H1 (cell line): ENCODE data around the gene RIN1. TPM values are rescaled to one million over a fixed set of nuclear protein-coding genes. Genes with fewer than 3 reads are reported as not detected.

ENCODE experiments used
- CTCF ChIA-PET: fragments of 300-600 bp; sonication (Branson Sonifier 250); formaldehyde crosslinking; loops from one replicate; lab custom pipeline; 2021; ENCODE audit not compliant: partially characterized antibody; lab: Charles Lee
- POLR2A ChIA-PET: fragments of 300-600 bp; sonication (Branson Sonifier 250); formaldehyde crosslinking; loops from one replicate; lab custom pipeline; 2021; ENCODE audit warnings: inconsistent platforms; ENCODE audit not compliant: partially characterized antibody; lab: Charles Lee
- DNase-seq, 2 experiments: peaks; one replicate each; pipeline versions ENCODE4 v3.0.0 to v3.0.0-alpha.2; 2010 to 2022; ENCODE audit warnings: low spot score in 2 of 2, low read depth in 1 of 2, mixed read lengths in 1 of 2
- FAIRE-seq: peaks from 2 replicates; lab custom pipeline; 2011; peaks lifted over from hg19 to GRCh38; lab: Jason Lieb, UNC
- H2AFZ ChIP-seq: 2 replicates; pipeline ENCODE4 v1.8.1; 2012; ENCODE audit warnings: low read length, inconsistent platforms
- H2AK5ac ChIP-seq: 2 replicates; pipeline ENCODE4 v1.6.1; 2013; ENCODE audit warnings: low read depth, low read length
- H2BK120ac ChIP-seq: replicated peaks from 2 replicates; pipeline ENCODE3; 2013; ENCODE audit warnings: low read depth, low read length, inconsistent platforms
- H2BK12ac ChIP-seq: 2 replicates; pipeline ENCODE4 v1.6.1; 2013; ENCODE audit warnings: low read depth, low read length
- H2BK15ac ChIP-seq: 2 replicates; pipeline ENCODE4 v1.6.1; 2013; ENCODE audit warnings: low read length
- H2BK20ac ChIP-seq: 2 replicates; pipeline ENCODE4 v1.6.1; 2013; ENCODE audit warnings: low read length
- H2BK5ac ChIP-seq: 2 replicates; pipeline ENCODE4 v1.6.1; 2013; ENCODE audit warnings: low read depth, low read length
- H3K14ac ChIP-seq: 2 replicates; pipeline ENCODE4 v1.6.1; 2013; ENCODE audit warnings: inconsistent platforms; ENCODE audit not compliant: insufficient read length
- H3K18ac ChIP-seq: 2 replicates; pipeline ENCODE4 v1.6.1; 2013; ENCODE audit warnings: low read length; ENCODE audit errors: extremely low read depth
- H3K23ac ChIP-seq: 2 replicates; pipeline ENCODE4 v1.6.1; 2013; ENCODE audit warnings: inconsistent platforms; ENCODE audit not compliant: insufficient read length
- H3K23me2 ChIP-seq: 2 replicates; pipeline ENCODE4 v1.6.1; 2013; ENCODE audit warnings: low read depth, low read length
- H3K27ac ChIP-seq: 2 replicates; pipeline ENCODE4 v1.6.1; 2011; ENCODE audit warnings: low read depth, low read length, inconsistent platforms
- H3K27me3 ChIP-seq, 4 experiments: replicated peaks in 1 of 4; 1 replicate in 1 of 4; 2 replicates in 3 of 4; pipeline versions ENCODE4 v1.6.1 to v1.8.1; 2011 to 2013; ENCODE audit warnings: low read length in 3 of 4, mild to moderate bottlenecking in 3 of 4, inconsistent platforms in 2 of 4, mixed read lengths in 2 of 4, moderate library complexity in 1 of 4; ENCODE audit not compliant: control insufficient read depth in 3 of 4, insufficient read depth in 3 of 4; ENCODE audit errors: extremely low read depth in 1 of 4
- H3K36me3 ChIP-seq, 4 experiments: 2 replicates each; pipeline versions ENCODE4 v1.6.1 to v1.8.1; 2011 to 2013; ENCODE audit warnings: mild to moderate bottlenecking in 4 of 4, low read length in 3 of 4, moderate library complexity in 2 of 4, control low read depth in 1 of 4, inconsistent platforms in 1 of 4; ENCODE audit not compliant: insufficient read depth in 4 of 4, control insufficient read depth in 2 of 4
- H3K4ac ChIP-seq: replicated peaks from 2 replicates; pipeline ENCODE3; 2013; ENCODE audit warnings: low read length, low read depth, mixed read lengths, inconsistent platforms; ENCODE audit not compliant: insufficient read length
- H3K4me1 ChIP-seq, 4 experiments: replicated peaks in 1 of 4; 1 replicate in 1 of 4; 2 replicates in 3 of 4; pipeline versions ENCODE4 v1.6.1 to v1.8.1; 2011 to 2013; ENCODE audit warnings: low read length in 3 of 4, inconsistent platforms in 2 of 4, mixed read lengths in 1 of 4; ENCODE audit not compliant: insufficient read depth in 4 of 4, control insufficient read depth in 3 of 4
- H3K4me2 ChIP-seq, 2 experiments: 2 replicates each; pipeline versions ENCODE4 v1.6.1 to v1.8.1; 2011 to 2013; ENCODE audit warnings: low read depth in 2 of 2, low read length in 2 of 2, control low read depth in 1 of 2, inconsistent platforms in 1 of 2, mild to moderate bottlenecking in 1 of 2; ENCODE audit not compliant: insufficient read depth in 1 of 2
- H3K4me3 ChIP-seq, 4 experiments: fragments of 200-600, 300-600 bp in 1 of 4; sonication (generic), shearing (Covaris generic), sonication (Bioruptor Twin) in 1 of 4; 2 replicates each; pipeline versions ENCODE4 v1.5.1 to v1.8.1; 2011 to 2016; ENCODE audit warnings: low read length in 4 of 4, low read depth in 3 of 4, control low read depth in 2 of 4, inconsistent platforms in 2 of 4, mild to moderate bottlenecking in 2 of 4, mixed read lengths in 1 of 4, moderate library complexity in 1 of 4; ENCODE audit not compliant: insufficient read depth in 2 of 4; ENCODE audit errors: extremely low read depth in 1 of 4
- H3K56ac ChIP-seq: replicated peaks from 2 replicates; pipeline ENCODE3; 2013; ENCODE audit warnings: low read depth, mild to moderate bottlenecking, mixed read lengths, low read length, inconsistent platforms; ENCODE audit not compliant: insufficient read length
- H3K79me1 ChIP-seq: 2 replicates; pipeline ENCODE4 v1.6.1; 2013; ENCODE audit warnings: low read depth, low read length, control low read depth
- H3K79me2 ChIP-seq, 2 experiments: 2 replicates each; pipeline versions ENCODE4 v1.6.1 to v1.8.1; 2012 to 2013; ENCODE audit warnings: low read length in 2 of 2, mild to moderate bottlenecking in 2 of 2, inconsistent platforms in 1 of 2; ENCODE audit not compliant: insufficient read depth in 2 of 2, control insufficient read depth in 1 of 2
- H3K9ac ChIP-seq, 4 experiments: replicated peaks in 1 of 4; 1 replicate in 1 of 4; 2 replicates in 3 of 4; pipeline versions ENCODE4 v1.6.1 to v1.8.1; 2011 to 2013; ENCODE audit warnings: low read depth in 3 of 4, low read length in 3 of 4, control low read depth in 2 of 4, mild to moderate bottlenecking in 2 of 4, moderate library complexity in 2 of 4, inconsistent platforms in 1 of 4; ENCODE audit errors: extremely low read depth in 1 of 4
- H3K9me3 ChIP-seq, 2 experiments: 2 replicates each; pipeline versions ENCODE4 v1.6.1 to v1.8.1; 2012 to 2013; ENCODE audit warnings: mild to moderate bottlenecking in 2 of 2, moderate library complexity in 2 of 2, control low read depth in 1 of 2, inconsistent platforms in 1 of 2, low read depth in 1 of 2, low read length in 1 of 2, mixed read lengths in 1 of 2; ENCODE audit not compliant: insufficient read depth in 2 of 2
- H4K20me1 ChIP-seq, 2 experiments: replicated peaks in 1 of 2; 2 replicates each; pipeline versions ENCODE3 to v1.8.1; 2011 to 2013; ENCODE audit warnings: inconsistent platforms in 2 of 2, low read length in 2 of 2, mild to moderate bottlenecking in 1 of 2; ENCODE audit not compliant: insufficient read depth in 2 of 2, control insufficient read depth in 1 of 2
- H4K5ac ChIP-seq: 2 replicates; pipeline ENCODE4 v1.6.1; 2013; ENCODE audit warnings: low read length, low read depth, mixed read lengths, inconsistent platforms; ENCODE audit not compliant: insufficient read length
- H4K8ac ChIP-seq: 2 replicates; pipeline ENCODE4 v1.8.0; 2013; ENCODE audit warnings: mild to moderate bottlenecking, moderate library complexity, low read length, inconsistent platforms; ENCODE audit not compliant: insufficient read depth; ENCODE audit errors: extremely low read depth
- H4K91ac ChIP-seq: replicated peaks from 2 replicates; pipeline ENCODE3; 2013; ENCODE audit warnings: low read length, mixed read lengths, inconsistent platforms; ENCODE audit not compliant: insufficient read length
- ATF2 ChIP-seq: IDR thresholded peaks from 2 replicates; pipeline ENCODE4 v1.6.1; 2012; ENCODE audit warnings: low read length, inconsistent platforms
- CBX8 ChIP-seq: fragments of 300-800, 300-1000 bp; sonication (generic); IDR thresholded peaks from 2 replicates; pipeline ENCODE4 v1.7.1; 2016; ENCODE audit warnings: low read depth, low read length, borderline replicate concordance
- CREB1 ChIP-seq: IDR thresholded peaks from 2 replicates; pipeline ENCODE4 v1.6.1; 2012; ENCODE audit warnings: inconsistent platforms
- GABPA ChIP-seq: IDR thresholded peaks from 2 replicates; pipeline ENCODE4 v1.6.1; 2011; ENCODE audit warnings: mild to moderate bottlenecking, low read length, moderate library complexity, borderline replicate concordance; ENCODE audit not compliant: insufficient read depth
- HDAC2 ChIP-seq, 2 experiments: fragments of 300-600 bp in 1 of 2; sonication (generic) in 1 of 2; IDR thresholded peaks; 2 replicates each; pipeline ENCODE4 v1.6.1; 2011 to 2012; ENCODE audit warnings: low read depth in 2 of 2, low read length in 2 of 2, mild to moderate bottlenecking in 2 of 2, moderate library complexity in 2 of 2, borderline replicate concordance in 1 of 2, inconsistent platforms in 1 of 2
- JUN ChIP-seq: IDR thresholded peaks from 2 replicates; pipeline ENCODE4 v1.6.1; 2011; ENCODE audit warnings: low read depth, mild to moderate bottlenecking, improper control_type of control experiment, low read length
- MAFK ChIP-seq: IDR thresholded peaks from 2 replicates; pipeline ENCODE4 v1.6.1; 2012; ENCODE audit warnings: low read depth, mild to moderate bottlenecking, improper control_type of control experiment, low read length
- SIN3A ChIP-seq, 2 experiments: IDR thresholded peaks in 1 of 2; conservative IDR thresholded peaks in 1 of 2; 2 replicates each; pipeline ENCODE4 v1.6.1; 2011 to 2012; ENCODE audit warnings: low read length in 2 of 2, improper control_type of control experiment in 1 of 2, low read depth in 1 of 2, mild to moderate bottlenecking in 1 of 2
- SIX5 ChIP-seq: IDR thresholded peaks from 2 replicates; pipeline ENCODE4 v1.6.1; 2011; ENCODE audit warnings: mild to moderate bottlenecking, low read depth, low read length
- TEAD4 ChIP-seq: IDR thresholded peaks from 2 replicates; pipeline ENCODE4 v1.6.1; 2012; ENCODE audit warnings: low read depth, low read length, inconsistent platforms, mixed read lengths
- WGBS, 2 experiments: shearing (Covaris generic) in 1 of 2; methylation state at CpG; one replicate each; pipeline versions ENCODE4 v1.1.6 to v1.1.7; 2013 to 2015; ENCODE audit warnings: low lambda C conversion rate in 2 of 2, mixed read lengths in 2 of 2, inconsistent platforms in 1 of 2, low coverage in 1 of 2, missing lambda C conversion rate in 1 of 2; ENCODE audit not compliant: insufficient replicate concordance in 2 of 2, insufficient coverage in 1 of 2, insufficient read length in 1 of 2; ENCODE audit errors: extremely low coverage in 1 of 2, missing lambda C conversion rate in 1 of 2; 5-methylcytosine and 5-hydroxymethylcytosine counted together
- polyA plus RNA-seq, 7 experiments: library from polyadenylated mRNA; depleted of rRNA in 3 of 7; stranded (reverse) in 5 of 7; unstranded in 2 of 7; fragments of >200 nt in 5 of 7; fragments of 200-250 nt in 2 of 7; gene quantifications; 1 replicate in 5 of 7; 2 replicates in 1 of 7; 4 replicates in 1 of 7; pipeline versions ENCODE4 v1.2.1 to v1.2.3, GENCODE V29; 2011 to 2013; ENCODE audit warnings: missing spikeins in 2 of 7, mixed read lengths in 2 of 7
- total RNA-seq: library from RNA; stranded (reverse); fragmentation: NEBNext Ultra II Directional; extraction: Animal tissue kit (Norgen Biotek cat#: 25700); gene quantifications from 2 replicates; pipeline ENCODE4 v1.2.1, GENCODE V29; 2021

The RIN1 gene
- total and polyA plus RNA-seq, 2 of the 8 experiments (the other 6 are each of a cell fraction or from before 2014, with no cell fraction given) = 2.5 to 5.4 TPM

DNA sequence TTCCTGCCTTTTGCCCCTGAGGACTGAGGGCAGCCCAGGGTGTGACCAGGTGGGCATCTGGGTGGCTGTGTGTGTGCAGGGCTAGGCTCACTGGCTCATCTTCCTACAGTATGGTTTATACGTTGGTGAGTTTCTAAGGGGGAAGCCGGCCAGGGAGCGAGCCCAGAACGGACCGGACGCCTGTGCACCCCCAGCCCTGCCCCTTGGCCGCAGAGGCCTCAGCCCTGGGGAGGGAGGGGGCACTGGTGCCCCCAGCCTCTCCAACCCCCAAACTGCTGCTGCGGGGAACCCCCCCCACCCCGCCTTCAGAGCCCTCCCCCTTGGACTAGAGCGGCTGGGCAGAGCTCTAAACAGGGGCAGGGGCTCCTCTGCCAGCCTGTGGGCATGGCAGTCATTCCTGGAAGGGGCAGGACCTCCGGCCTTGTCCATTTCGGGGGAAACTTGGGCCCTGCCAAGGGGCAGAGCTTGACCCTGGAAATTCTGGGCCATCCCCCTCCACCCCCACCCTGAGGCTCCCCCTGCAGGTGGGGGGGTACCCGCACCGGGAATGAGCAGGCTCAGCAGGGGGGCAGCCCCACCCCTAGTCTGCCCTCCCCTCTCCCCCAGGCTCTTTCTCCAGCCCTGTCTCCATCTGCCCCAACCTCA lies 52.7 kb downstream of the RIN1 start:
- Histone ChIP-seq H3K27ac (no peak overlapping the region), H3K79me2 (peaks cover 0 to 9% of the 10 kb centered on the region in 2 experiments; a peak in 1 of 4 replicates), H4K91ac (no peak overlapping the region), H2BK5ac (no peak overlapping the region), H2BK15ac (no peak overlapping the region), H3K9me3 (no peaks in the 10 kb centered on the region), H4K5ac (no peak overlapping the region), H4K20me1 (peaks cover 9 to 28% of the 10 kb centered on the region in 2 experiments), H2BK120ac (no peak overlapping the region), H3K23me2 (peaks cover 3% of the 10 kb centered on the region; the same call in 1 of the 2 replicates), H4K8ac (no peak overlapping the region), H2AK5ac (no peak overlapping the region), H3K9ac (no peak overlapping the region), H3K4me2 (no peak overlapping the region), H3K14ac (no peak overlapping the region), H3K56ac (no peak overlapping the region), H3K23ac (no peak overlapping the region), H3K36me3 (peaks cover 0 to 2% (median 0%) of the 10 kb centered on the region in 4 experiments; a peak in 1 of 8 replicates), H3K4ac (no peak overlapping the region), H2BK20ac (no peak overlapping the region), H3K79me1 (peaks cover 5% of the 10 kb centered on the region), H2BK12ac (no peak overlapping the region), H2AFZ (no peak overlapping the region), H3K4me3 (no peak overlapping the region), H3K4me1 (peaks cover 0 to 21% (median 16%) of the 10 kb centered on the region in 4 experiments; a peak in 5 of 7 replicates), H3K18ac (no peak overlapping the region), H3K27me3 (peaks cover 0 to 4% (median under 1%) of the 10 kb centered on the region in 4 experiments; a peak in 2 of 7 replicates)
- WGBS, 2 experiments = 97% methylated on average over 8 of the region's 14 CpGs; no CpG with 5 or more reads in 1 of the 2 experiments
- no peak for FAIRE-seq
- ChIA-PET CTCF (interaction anchor here (0.5 to 5.2 kb wide), 18 partner anchors 7 to 697 kb away, joined by 3 to 48 read pairs (median 4); partner anchors contain the start of genes MRPL11, RAB1B, RIN1 and TMEM151A), POLR2A (interaction anchor here (0.8 to 7.9 kb wide), 9 partner anchors 8 to 62 kb away, joined by 3 to 125 read pairs (median 4); partner anchors contain the start of genes B4GAT1, BRMS1, RAB1B and TMEM151A)
- DNase-seq = no peak
- no peak for TF ChIP-seq SIX5
- TF ChIP-seq CBX8 = no peak
- no peak for TF ChIP-seq SIN3A (conservative IDR thresholded peaks at IDR 0.05 in 1 of 2, IDR thresholded peaks at IDR 0.05 in 1 of 2; ENCODE audit: low read depth in 1 of 2, low read length in 2 of 2)
- TF ChIP-seq ATF2 = no peak
- TF ChIP-seq MAFK = no peak
- no peak for TF ChIP-seq JUN
- no peak for TF ChIP-seq HDAC2 (IDR thresholded peaks at IDR 0.05; ENCODE audit: borderline replicate concordance in 1 of 2, low read depth in 2 of 2, low read length in 2 of 2)
- no peak for TF ChIP-seq GABPA
- no peak for TF ChIP-seq TEAD4
- TF ChIP-seq CREB1 = no peak
